GM12878 (cell line): ENCODE data around the gene RPGR.

Experiments used
- GABPA ChIP-seq: IDR thresholded peaks from 2 replicates; pipeline ENCODE4 v1.6.1; 2014; ENCODE audit warnings: antibody characterized with exemption, low read depth, mild to moderate bottlenecking, inconsistent platforms
- PBX3 ChIP-seq: IDR thresholded peaks from 2 replicates; pipeline ENCODE4 v1.6.1; 2011; ENCODE audit warnings: mild to moderate bottlenecking, low read depth, low read length, moderate library complexity; ENCODE audit not compliant: insufficient replicate concordance
- PML ChIP-seq: IDR thresholded peaks from 2 replicates; pipeline ENCODE4 v1.6.1; 2012; ENCODE audit warnings: low read length, inconsistent platforms
- POLR2A ChIP-seq: IDR thresholded peaks from 2 replicates; pipeline ENCODE4 v1.6.1; 2011; ENCODE audit warnings: low read depth, mild to moderate bottlenecking, low read length
- RBBP5 ChIP-seq: fragments of 200-600 bp; sonication (generic); conservative IDR thresholded peaks from 2 replicates; pipeline ENCODE4 v1.6.1; 2016
- SMAD1 ChIP-seq: fragments of 450-650 bp; IDR thresholded peaks from 2 replicates; pipeline ENCODE4 v1.6.1; 2018; ENCODE audit warnings: mild to moderate bottlenecking, low read depth; ENCODE audit not compliant: partially characterized antibody
- ZBED1 ChIP-seq: IDR thresholded peaks from 2 replicates; pipeline ENCODE4 v1.6.1; 2016; ENCODE audit warnings: borderline replicate concordance
- TF ChIP-seq, protein P1 (sequence below): fragments of 450-650 bp; conservative IDR thresholded peaks from 2 replicates; pipeline ENCODE4 v1.6.1; 2017; ENCODE audit warnings: mild to moderate bottlenecking, moderate library complexity
- TF ChIP-seq, protein P2 (sequence below), 3 experiments: IDR thresholded peaks in 2 of 3; conservative IDR thresholded peaks in 1 of 3; 2 replicates each; pipeline ENCODE4 v1.5.1; 2011; ENCODE audit warnings: low read depth in 3 of 3, low read length in 3 of 3, mild to moderate bottlenecking in 3 of 3, control low read depth in 2 of 3, moderate library complexity in 2 of 3, inconsistent platforms in 1 of 3, mixed read lengths in 1 of 3; ENCODE audit not compliant: control insufficient read depth in 2 of 3, insufficient read depth in 1 of 3; ENCODE audit errors: extremely low read depth in 1 of 3

DNA sequence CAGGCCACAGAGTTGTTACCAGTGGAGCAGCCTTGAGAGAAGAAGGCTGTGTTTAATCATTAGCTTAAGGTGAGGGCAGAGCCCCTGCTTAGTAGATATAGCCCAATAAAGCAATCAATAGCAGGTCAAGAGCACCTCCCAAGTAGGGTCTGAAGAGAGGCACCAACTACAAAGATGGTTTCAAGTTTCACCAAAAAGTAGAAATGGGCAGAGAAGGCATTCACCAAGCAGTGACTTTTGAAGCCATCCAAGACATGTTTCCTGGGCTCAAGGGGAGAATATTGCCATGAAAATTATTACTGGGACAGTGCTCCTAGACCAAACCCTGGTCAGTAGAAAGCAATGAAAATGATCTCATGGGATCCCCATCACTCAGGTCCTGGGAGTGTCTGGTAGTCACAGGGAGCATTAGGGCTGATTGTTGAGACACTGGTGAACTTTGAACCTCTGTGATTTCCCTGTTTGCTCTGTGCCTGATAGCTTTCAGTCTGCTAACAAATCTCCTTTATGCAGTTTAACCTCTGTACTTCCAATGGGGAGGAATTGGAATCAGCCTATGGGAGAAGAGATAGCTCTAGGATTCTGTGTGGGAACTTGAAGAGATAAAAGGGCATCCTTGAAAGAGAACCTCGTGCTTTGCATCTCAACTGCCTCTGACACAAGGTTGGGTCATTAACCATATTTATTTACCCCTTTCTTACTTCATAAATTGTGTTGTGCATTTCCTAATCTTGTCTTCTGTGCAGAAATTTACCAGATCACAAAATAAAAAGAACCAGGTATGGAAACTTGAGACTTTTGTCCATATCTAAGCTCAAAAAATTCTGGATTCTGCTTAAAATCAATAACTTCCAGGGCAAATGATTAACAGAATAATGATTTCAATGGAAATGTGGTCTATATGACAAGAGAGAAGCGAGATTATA, 15.8 kb upstream of the RPGR start:
- TF ChIP-seq RBBP5: no peak
- TF ChIP-seq SMAD1: no peak
- no peak for TF ChIP-seq GABPA
- TF ChIP-seq, protein P1, sequence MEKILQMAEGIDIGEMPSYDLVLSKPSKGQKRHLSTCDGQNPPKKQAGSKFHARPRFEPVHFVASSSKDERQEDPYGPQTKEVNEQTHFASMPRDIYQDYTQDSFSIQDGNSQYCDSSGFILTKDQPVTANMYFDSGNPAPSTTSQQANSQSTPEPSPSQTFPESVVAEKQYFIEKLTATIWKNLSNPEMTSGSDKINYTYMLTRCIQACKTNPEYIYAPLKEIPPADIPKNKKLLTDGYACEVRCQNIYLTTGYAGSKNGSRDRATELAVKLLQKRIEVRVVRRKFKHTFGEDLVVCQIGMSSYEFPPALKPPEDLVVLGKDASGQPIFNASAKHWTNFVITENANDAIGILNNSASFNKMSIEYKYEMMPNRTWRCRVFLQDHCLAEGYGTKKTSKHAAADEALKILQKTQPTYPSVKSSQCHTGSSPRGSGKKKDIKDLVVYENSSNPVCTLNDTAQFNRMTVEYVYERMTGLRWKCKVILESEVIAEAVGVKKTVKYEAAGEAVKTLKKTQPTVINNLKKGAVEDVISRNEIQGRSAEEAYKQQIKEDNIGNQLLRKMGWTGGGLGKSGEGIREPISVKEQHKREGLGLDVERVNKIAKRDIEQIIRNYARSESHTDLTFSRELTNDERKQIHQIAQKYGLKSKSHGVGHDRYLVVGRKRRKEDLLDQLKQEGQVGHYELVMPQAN: no peak
- TF ChIP-seq, protein P2, sequence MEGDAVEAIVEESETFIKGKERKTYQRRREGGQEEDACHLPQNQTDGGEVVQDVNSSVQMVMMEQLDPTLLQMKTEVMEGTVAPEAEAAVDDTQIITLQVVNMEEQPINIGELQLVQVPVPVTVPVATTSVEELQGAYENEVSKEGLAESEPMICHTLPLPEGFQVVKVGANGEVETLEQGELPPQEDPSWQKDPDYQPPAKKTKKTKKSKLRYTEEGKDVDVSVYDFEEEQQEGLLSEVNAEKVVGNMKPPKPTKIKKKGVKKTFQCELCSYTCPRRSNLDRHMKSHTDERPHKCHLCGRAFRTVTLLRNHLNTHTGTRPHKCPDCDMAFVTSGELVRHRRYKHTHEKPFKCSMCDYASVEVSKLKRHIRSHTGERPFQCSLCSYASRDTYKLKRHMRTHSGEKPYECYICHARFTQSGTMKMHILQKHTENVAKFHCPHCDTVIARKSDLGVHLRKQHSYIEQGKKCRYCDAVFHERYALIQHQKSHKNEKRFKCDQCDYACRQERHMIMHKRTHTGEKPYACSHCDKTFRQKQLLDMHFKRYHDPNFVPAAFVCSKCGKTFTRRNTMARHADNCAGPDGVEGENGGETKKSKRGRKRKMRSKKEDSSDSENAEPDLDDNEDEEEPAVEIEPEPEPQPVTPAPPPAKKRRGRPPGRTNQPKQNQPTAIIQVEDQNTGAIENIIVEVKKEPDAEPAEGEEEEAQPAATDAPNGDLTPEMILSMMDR (IDR thresholded peaks at IDR 0.05 in 2 of 3, conservative IDR thresholded peaks at IDR 0.05 in 1 of 3; ENCODE audit: control insufficient read depth in 2 of 3, extremely low read depth in 1 of 3, insufficient read depth in 1 of 3, low read depth in 3 of 3, low read length in 3 of 3): no peak
- TF ChIP-seq PBX3: no peak
- TF ChIP-seq PML: no peak
- TF ChIP-seq ZBED1: no peak
- no peak for TF ChIP-seq POLR2A
